Kidney epithelial cell (primary cell): ENCODE results near the gene MTG1. TPM values are rescaled to one million over a fixed set of nuclear protein-coding genes. Genes with fewer than 3 reads are reported as not detected.

Experiments
- DNase-seq: peaks from one replicate; pipeline ENCODE4 v3.0.0-alpha.2; 2010; ENCODE audit warnings: low read depth
- H3K27me3 ChIP-seq: 2 replicates; pipeline ENCODE4 v1.6.0; 2011; ENCODE audit warnings: low read length; ENCODE audit not compliant: control insufficient read depth, insufficient read depth
- H3K36me3 ChIP-seq: 2 replicates; pipeline ENCODE4 v1.5.1; 2011; ENCODE audit warnings: low read length; ENCODE audit not compliant: control insufficient read depth, insufficient read depth
- H3K4me3 ChIP-seq: 2 replicates; pipeline ENCODE4 v1.5.1; 2011; ENCODE audit warnings: low read depth, mild to moderate bottlenecking, control low read depth, low read length
- CTCF ChIP-seq: IDR thresholded peaks from 2 replicates; pipeline ENCODE4 v1.5.1; 2011; ENCODE audit warnings: mild to moderate bottlenecking, moderate library complexity, low read length, control low read depth, inconsistent platforms; ENCODE audit not compliant: insufficient read depth, poor library complexity, severe bottlenecking
- total RNA-seq: library from RNA; depleted of rRNA; stranded (reverse); fragments of >200 nt; gene quantifications from 2 replicates; pipeline ENCODE4 v1.2.3, GENCODE V29; 2015

The MTG1 gene
- total RNA-seq, 1 donor from 2014 or later: 26.7 TPM

DNA sequence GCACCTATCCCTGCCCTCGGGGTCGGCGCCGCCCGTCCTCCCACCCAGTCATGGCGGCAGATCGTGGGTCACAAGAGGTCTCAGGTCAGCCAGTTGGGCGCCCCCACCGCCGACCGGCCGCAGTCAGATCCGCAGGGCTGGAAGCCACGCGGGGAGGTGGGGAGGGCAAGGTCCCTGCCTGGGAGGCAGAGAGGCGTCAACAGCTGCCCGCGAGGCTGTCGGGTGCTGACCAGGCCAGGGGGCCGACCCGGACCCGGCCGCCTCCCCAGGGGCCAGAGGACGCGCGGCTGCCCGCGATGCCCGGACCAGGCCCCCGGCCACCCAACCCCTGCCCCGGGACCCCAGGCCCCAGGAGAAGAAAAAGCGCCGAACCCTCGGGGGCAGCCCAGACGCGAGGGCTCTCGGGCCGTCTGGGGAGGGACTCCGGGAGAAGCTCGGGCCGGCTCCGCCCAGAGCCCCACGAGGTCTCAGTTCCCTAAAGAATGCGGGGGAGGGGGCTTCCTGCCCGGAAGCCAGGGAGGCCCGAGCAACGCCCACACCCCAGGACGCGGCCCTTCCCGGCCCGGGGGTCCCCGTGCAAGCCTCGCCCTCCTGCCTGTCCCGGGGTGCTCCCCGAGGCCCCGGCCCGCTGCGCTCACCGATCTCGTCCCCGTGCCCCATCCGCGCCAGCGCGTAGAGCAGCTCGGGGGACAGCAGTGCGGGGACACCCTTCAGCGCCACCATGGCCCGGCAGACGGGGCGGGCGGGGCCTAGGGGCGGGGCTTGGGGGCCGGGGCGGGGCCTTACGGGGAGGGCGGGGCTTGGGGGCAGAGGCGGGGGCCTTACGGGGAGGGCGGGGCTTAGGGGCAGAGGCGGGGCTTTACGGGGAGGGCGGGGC is 36.4 kb upstream of the MTG1 start, which contains the start of gene FUOM:
FUOM (minus strand) TSS at position 735 of the 877 bp plus-strand sequence; CDS start at position 723, 12 bp downstream.
- no peaks in the 10 kb centered on the region for H3K27me3 ChIP-seq
- no peaks in the 10 kb centered on the region for H3K36me3 ChIP-seq
- TF ChIP-seq CTCF: no peak
- DNase-seq: no peak
- peak within 1 kb of the TSS; percentile 62 for H3K4me3 ChIP-seq

- Histone ChIP-seq H3K36me3 (no peaks in the 10 kb centered on the region), H3K4me3 (no peak overlapping the region), H3K27me3 (no peaks in the 10 kb centered on the region)
- no peak for DNase-seq
- TF ChIP-seq CTCF: no peak
These were observed 35.6 kb upstream of the MTG1 start for GRCh38 chr10:133358162-133358924.

DNA sequence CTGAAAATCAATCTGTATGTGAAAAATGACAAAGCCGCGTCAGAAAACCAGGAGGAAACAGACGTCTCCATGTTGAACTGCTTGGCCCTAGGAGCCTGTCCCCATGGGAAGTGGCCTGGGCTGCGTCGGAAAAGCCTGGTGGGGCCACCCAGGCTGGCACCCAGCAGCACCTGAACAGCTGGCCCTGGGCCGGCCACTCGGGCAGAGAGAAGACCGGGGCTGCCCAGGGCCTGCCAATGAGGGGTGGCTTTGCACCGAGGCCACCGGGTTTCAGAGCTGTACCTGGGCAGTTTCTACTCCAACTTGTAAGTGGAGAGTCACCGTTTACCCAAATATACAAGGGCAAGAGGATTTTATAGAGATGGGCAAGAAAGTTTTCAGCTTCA is 35.0 kb upstream of the MTG1 start:
- DNase-seq: no peak
- Histone ChIP-seq H3K36me3 (no peaks in the 10 kb centered on the region), H3K4me3 (no peak overlapping the region), H3K27me3 (no peaks in the 10 kb centered on the region)
- no peak for TF ChIP-seq CTCF

GRCh38 chr10:133359554-133359971 is 34.4 kb upstream of the MTG1 start:
- H3K27me3 ChIP-seq: no peaks in the 10 kb centered on the region
- no peak for TF ChIP-seq CTCF
- H3K36me3 ChIP-seq: no peaks in the 10 kb centered on the region
- DNase-seq: no peak
- H3K4me3 ChIP-seq: no peak overlapping the region

DNA sequence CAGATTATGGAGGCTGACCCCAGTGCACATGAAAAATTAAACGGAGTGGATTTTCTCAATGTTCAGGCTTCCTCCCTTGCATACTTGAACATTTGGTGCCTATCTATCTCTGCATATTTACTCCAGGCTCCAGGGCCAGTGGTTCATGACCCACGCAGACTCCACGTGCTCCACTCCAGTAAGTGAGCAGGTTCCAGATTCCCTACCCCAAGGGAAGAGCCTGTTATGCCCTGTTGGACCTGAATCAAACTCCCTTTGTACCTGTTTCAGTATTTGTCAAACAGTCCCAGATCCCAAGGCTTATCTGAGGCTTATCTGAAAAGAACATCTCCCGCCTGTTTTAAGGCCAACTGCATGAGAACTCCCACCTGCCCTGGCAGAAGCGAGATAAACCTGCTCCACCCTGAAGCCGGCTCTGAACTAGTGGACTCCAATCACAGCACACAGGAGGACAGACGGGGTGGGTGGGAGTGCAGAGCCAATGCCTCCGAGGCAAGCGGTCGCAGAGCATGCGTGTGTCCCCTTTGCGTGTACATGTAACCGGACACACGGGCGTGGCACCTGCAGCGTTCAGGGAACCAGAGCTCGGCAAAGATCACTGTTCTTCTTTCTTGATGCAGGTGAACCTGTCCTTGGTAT is 33.9 kb upstream of the MTG1 start:
- Histone ChIP-seq H3K4me3 (no peak overlapping the region), H3K27me3 (no peaks in the 10 kb centered on the region), H3K36me3 (no peaks in the 10 kb centered on the region)
- DNase-seq: no peak
- TF ChIP-seq CTCF: no peak
